HepG2 (cell line): ENCODE results near the gene TMEM214. TPM values are rescaled to one million over a fixed set of nuclear protein-coding genes. Genes with fewer than 3 reads are reported as not detected.
A peak's percentile ranks its signal among the peaks of the same experiment; 100 is the strongest.

Experiments
- BORCS8-MEF2B ChIP-seq: sonication (generic); formaldehyde crosslinking; IDR thresholded peaks from 2 replicates; pipeline ENCODE4 v1.8.0; 2022; ENCODE audit warnings: mild to moderate bottlenecking, missing genetic modification reagents
- CC2D1A ChIP-seq: sonication (generic); formaldehyde crosslinking; IDR thresholded peaks from 2 replicates; pipeline ENCODE4 v1.8.1; 2023; ENCODE audit warnings: mild to moderate bottlenecking, missing genetic modification reagents
- HNRNPL ChIP-seq: fragments of 200-400 bp; formaldehyde crosslinking; IDR thresholded peaks from 2 replicates; pipeline ENCODE4 v1.6.1; 2017; ENCODE audit warnings: mild to moderate bottlenecking, low read depth, low read length
- IKZF1 ChIP-seq: fragments of 450-650 bp; IDR thresholded peaks from 2 replicates; pipeline ENCODE4 v1.7.1; 2016
- ISX ChIP-seq: sonication (generic); formaldehyde crosslinking; conservative IDR thresholded peaks from 2 replicates; pipeline ENCODE4 v1.5.0; 2020; ENCODE audit warnings: missing genetic modification reagents
- MIER3 ChIP-seq: IDR thresholded peaks from 2 replicates; pipeline ENCODE4 v1.6.1; 2016; ENCODE audit warnings: missing compliant biosample characterization, borderline replicate concordance
- MXI1 ChIP-seq: IDR thresholded peaks from 3 replicates; pipeline ENCODE4 v1.6.1; 2012; ENCODE audit warnings: low read depth, low read length, inconsistent platforms, borderline replicate concordance
- RARG ChIP-seq: sonication (generic); formaldehyde crosslinking; IDR thresholded peaks from 2 replicates; pipeline ENCODE4 v1.4.0; 2020; ENCODE audit warnings: low read depth, mild to moderate bottlenecking, missing genetic modification reagents
- RCOR2 ChIP-seq: IDR thresholded peaks from 2 replicates; pipeline ENCODE4 v1.6.1; 2016; ENCODE audit warnings: missing biosample characterization, missing genetic modification reagents
- RFX3 ChIP-seq: IDR thresholded peaks from 2 replicates; pipeline ENCODE4 v1.6.1; 2016; ENCODE audit warnings: missing biosample characterization, missing genetic modification reagents
- RORA ChIP-seq: sonication (generic); formaldehyde crosslinking; IDR thresholded peaks from 2 replicates; pipeline ENCODE4 v1.5.0; 2020; ENCODE audit warnings: mild to moderate bottlenecking, missing genetic modification reagents, moderate library complexity
- RXRB ChIP-seq: IDR thresholded peaks from 2 replicates; pipeline ENCODE4 v1.6.1; 2016; ENCODE audit warnings: borderline replicate concordance, missing genetic modification reagents, missing compliant biosample characterization
- SNRNP70 ChIP-seq: fragments of 200-400 bp; formaldehyde crosslinking; IDR thresholded peaks from 2 replicates; pipeline ENCODE4 v1.6.1; 2017; ENCODE audit warnings: mild to moderate bottlenecking, low read depth, low read length, moderate library complexity
- SRSF9 ChIP-seq: fragments of 200-400 bp; formaldehyde crosslinking; IDR thresholded peaks from 2 replicates; pipeline ENCODE4 v1.6.1; 2018; ENCODE audit warnings: borderline replicate concordance, mild to moderate bottlenecking, low read depth, low read length; ENCODE audit not compliant: insufficient read depth, poor library complexity, severe bottlenecking
- SRY ChIP-seq: sonication (generic); formaldehyde crosslinking; IDR thresholded peaks from 2 replicates; pipeline ENCODE4 v1.8.0; 2022; ENCODE audit warnings: mild to moderate bottlenecking, missing genetic modification reagents
- TBX3 ChIP-seq: fragments of 450-650 bp; IDR thresholded peaks from 2 replicates; pipeline ENCODE4 v1.6.1; 2017; ENCODE audit warnings: antibody characterized with exemption, mild to moderate bottlenecking, inconsistent platforms, borderline replicate concordance
- YY1 ChIP-seq: IDR thresholded peaks from 2 replicates; pipeline ENCODE4 v1.6.1; 2011; ENCODE audit warnings: low read length, low read depth, moderate library complexity, mild to moderate bottlenecking; ENCODE audit not compliant: insufficient read depth, insufficient replicate concordance
- ZC3H13 ChIP-seq: sonication (generic); formaldehyde crosslinking; IDR thresholded peaks from 2 replicates; pipeline ENCODE4 v1.8.1; 2023; ENCODE audit warnings: mild to moderate bottlenecking, missing genetic modification reagents, moderate library complexity
- ZNF460 ChIP-seq: sonication (generic); formaldehyde crosslinking; IDR thresholded peaks from 2 replicates; pipeline ENCODE4 v1.5.1; 2020; ENCODE audit warnings: missing genetic modification reagents, mild to moderate bottlenecking, borderline replicate concordance
- ZNF672 ChIP-seq: sonication (generic); formaldehyde crosslinking; IDR thresholded peaks from 2 replicates; pipeline ENCODE4 v1.8.1; 2022; ENCODE audit warnings: missing genetic modification reagents
- ZNF781 ChIP-seq: sonication (generic); formaldehyde crosslinking; IDR thresholded peaks from 2 replicates; pipeline ENCODE4 v1.5.1; 2020; ENCODE audit warnings: borderline replicate concordance, mild to moderate bottlenecking, missing genetic modification reagents; ENCODE audit errors: not compliant biosample characterization
- polyA plus RNA-seq, 8 experiments: library from polyadenylated mRNA; depleted of rRNA in 3 of 8; stranded (reverse) in 7 of 8; unstranded in 1 of 8; fragments of >200 nt; fragmentation: Illumina TruSeq in 4 of 8; extraction: Trizol in 4 of 8; gene quantifications; 2 replicates each; pipeline versions ENCODE4 v1.2.1 to v1.2.3, GENCODE V29; 2011 to 2016; ENCODE audit warnings: low read depth in 4 of 8, missing spikeins in 1 of 8, mixed read lengths in 1 of 8; ENCODE audit not compliant: insufficient read depth in 1 of 8
- total RNA-seq, 5 experiments: library from RNA; depleted of rRNA; stranded (reverse); fragments of >200 nt; fragmentation: Illumina TruSeq; extraction: Trizol; gene quantifications; 2 replicates each; pipeline ENCODE4 v1.2.3, GENCODE V29; 2016; ENCODE audit warnings: low read depth in 1 of 5
- TF ChIP-seq, protein P1 (sequence below): sonication (generic); formaldehyde crosslinking; IDR thresholded peaks from 2 replicates; pipeline ENCODE4 v1.4.0; 2020; ENCODE audit warnings: missing genetic modification reagents
- TF ChIP-seq, protein P2 (sequence below): sonication (generic); formaldehyde crosslinking; IDR thresholded peaks from 2 replicates; pipeline ENCODE4 v1.4.0; 2020; ENCODE audit warnings: missing genetic modification reagents, mild to moderate bottlenecking, borderline replicate concordance
- TF ChIP-seq, protein P3 (sequence below): sonication (generic); formaldehyde crosslinking; IDR thresholded peaks from 2 replicates; pipeline ENCODE4 v1.5.0; 2020; ENCODE audit warnings: mild to moderate bottlenecking, missing genetic modification reagents
- TF ChIP-seq, protein P4 (sequence below): sonication (generic); formaldehyde crosslinking; IDR thresholded peaks from 2 replicates; pipeline ENCODE4 v1.5.1; 2020; ENCODE audit warnings: mild to moderate bottlenecking, missing genetic modification reagents, borderline replicate concordance

The TMEM214 gene
- total and polyA plus RNA-seq, 2 of the 13 experiments (the other 11 are each of a cell fraction or from before 2014, with no cell fraction given): 58.3 to 132 TPM

DNA sequence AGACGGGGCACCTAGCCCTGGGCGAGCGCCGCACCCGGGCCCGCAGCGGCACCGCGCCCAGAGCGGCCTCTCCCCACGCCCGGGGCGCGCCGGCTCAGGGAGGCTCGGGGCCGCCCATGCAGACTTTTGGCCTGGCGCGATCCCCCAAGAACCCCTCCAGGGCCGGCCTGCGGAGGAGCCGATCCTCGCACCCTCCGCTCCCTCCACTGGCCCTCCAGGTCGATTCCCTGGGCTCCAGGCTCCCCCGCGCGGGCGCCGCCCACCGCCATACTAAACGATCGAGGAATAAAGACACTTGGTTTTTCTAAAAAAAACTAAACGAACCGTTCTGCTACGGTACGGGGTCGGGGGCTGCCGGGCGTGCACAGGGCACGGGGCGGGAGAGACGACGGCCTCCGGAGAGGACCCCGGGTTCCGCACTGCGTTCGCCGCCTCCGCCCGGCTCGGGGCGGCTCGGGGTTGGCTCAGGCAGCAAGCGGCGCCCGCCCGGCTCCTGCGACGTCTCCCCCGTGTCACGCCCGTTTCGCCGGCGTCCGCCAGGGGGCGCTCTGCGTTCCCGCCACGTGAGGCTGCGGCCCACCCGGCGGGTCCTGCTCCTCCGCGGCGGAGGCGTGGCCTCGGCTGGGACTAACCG is 53.4 kb downstream of the TMEM214 start (continued):
- TF ChIP-seq SRY (CRISPR knock-in tag) (peak; percentile 64; the same call in 1 of the 2 replicates), HNRNPL (no peak), RCOR2 (CRISPR knock-in tag) (peak; percentile 71; the same call in 1 of the 2 replicates), ZC3H13 (peak; percentile 96), RXRB (CRISPR knock-in tag) (peak; percentile 74; the same call in 1 of the 2 replicates), RORA (CRISPR knock-in tag) (no peak), MXI1 (peak; percentile 98; the same call in 1 of the 3 replicates), ZNF460 (CRISPR knock-in tag) (no peak), IKZF1 (no peak), ISX (CRISPR knock-in tag) (peak; percentile 19; the same call in 1 of the 2 replicates), MIER3 (peak; percentile 90), ZNF672 (CRISPR knock-in tag) (no peak), YY1 (peak; percentile 87), BORCS8-MEF2B (CRISPR knock-in tag) (no peak), CC2D1A (CRISPR knock-in tag) (no peak), SRSF9 (no peak), ZNF781 (no peak), TBX3 (no peak), RARG (peak; percentile 74; the same call in 1 of the 2 replicates), SNRNP70 (no peak), RFX3 (CRISPR knock-in tag) (no peak)
- TF ChIP-seq, protein P1, sequence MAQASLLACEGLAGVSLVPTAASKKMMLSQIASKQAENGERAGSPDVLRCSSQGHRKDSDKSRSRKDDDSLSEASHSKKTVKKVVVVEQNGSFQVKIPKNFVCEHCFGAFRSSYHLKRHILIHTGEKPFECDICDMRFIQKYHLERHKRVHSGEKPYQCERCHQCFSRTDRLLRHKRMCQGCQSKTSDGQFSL (CRISPR knock-in tag): 0 out of 2 replicates have a peak, but pooled peaks have one; percentile 25
- TF ChIP-seq, protein P2, sequence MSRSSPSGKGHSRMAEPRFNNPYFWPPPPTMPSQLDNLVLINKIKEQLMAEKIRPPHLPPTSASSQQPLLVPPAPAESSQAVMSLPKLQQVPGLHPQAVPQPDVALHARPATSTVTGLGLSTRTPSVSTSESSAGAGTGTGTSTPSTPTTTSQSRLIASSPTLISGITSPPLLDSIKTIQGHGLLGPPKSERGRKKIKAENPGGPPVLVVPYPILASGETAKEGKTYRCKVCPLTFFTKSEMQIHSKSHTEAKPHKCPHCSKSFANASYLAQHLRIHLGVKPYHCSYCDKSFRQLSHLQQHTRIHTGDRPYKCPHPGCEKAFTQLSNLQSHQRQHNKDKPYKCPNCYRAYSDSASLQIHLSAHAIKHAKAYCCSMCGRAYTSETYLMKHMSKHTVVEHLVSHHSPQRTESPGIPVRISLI: 0 out of 2 replicates have a peak, but pooled peaks have one; percentile 13
- TF ChIP-seq, protein P3, sequence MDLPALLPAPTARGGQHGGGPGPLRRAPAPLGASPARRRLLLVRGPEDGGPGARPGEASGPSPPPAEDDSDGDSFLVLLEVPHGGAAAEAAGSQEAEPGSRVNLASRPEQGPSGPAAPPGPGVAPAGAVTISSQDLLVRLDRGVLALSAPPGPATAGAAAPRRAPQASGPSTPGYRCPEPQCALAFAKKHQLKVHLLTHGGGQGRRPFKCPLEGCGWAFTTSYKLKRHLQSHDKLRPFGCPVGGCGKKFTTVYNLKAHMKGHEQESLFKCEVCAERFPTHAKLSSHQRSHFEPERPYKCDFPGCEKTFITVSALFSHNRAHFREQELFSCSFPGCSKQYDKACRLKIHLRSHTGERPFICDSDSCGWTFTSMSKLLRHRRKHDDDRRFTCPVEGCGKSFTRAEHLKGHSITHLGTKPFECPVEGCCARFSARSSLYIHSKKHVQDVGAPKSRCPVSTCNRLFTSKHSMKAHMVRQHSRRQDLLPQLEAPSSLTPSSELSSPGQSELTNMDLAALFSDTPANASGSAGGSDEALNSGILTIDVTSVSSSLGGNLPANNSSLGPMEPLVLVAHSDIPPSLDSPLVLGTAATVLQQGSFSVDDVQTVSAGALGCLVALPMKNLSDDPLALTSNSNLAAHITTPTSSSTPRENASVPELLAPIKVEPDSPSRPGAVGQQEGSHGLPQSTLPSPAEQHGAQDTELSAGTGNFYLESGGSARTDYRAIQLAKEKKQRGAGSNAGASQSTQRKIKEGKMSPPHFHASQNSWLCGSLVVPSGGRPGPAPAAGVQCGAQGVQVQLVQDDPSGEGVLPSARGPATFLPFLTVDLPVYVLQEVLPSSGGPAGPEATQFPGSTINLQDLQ (CRISPR knock-in tag): peak; percentile 67
- TF ChIP-seq, protein P4, sequence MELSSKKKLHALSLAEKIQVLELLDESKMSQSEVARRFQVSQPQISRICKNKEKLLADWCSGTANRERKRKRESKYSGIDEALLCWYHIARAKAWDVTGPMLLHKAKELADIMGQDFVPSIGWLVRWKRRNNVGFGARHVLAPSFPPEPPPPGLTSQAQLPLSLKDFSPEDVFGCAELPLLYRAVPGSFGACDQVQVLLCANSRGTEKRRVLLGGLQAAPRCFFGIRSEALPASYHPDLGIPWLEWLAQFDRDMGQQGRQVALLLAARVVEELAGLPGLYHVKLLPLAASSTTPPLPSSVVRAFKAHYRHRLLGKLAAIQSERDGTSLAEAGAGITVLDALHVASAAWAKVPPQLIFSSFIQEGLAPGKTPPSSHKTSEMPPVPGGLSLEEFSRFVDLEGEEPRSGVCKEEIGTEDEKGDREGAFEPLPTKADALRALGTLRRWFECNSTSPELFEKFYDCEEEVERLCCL (CRISPR knock-in tag): 0 out of 2 replicates have a peak, but pooled peaks have one; percentile 28
